HG03520 (cell line): ENCODE data around the gene STK10.
A peak's percentile ranks its signal among the peaks of the same experiment; 100 is the strongest.
"Not testable (repeated sequence)": the region's sequence is repeated elsewhere in the genome, so short reads cannot be mapped to it uniquely, and the experiment has no call there.

Experiments used
- ATAC-seq: cut with Tn5 transposase; IDR thresholded peaks from one replicate; pipeline ENCODE4 v1.9.1; 2021; ENCODE audit warnings: mild to moderate bottlenecking, moderate library complexity; ENCODE audit not compliant: unreplicated experiment

STK10 gene

GRCh38 chr5:172029876-172030275 is 158.1 kb downstream of the STK10 start:
- ATAC-seq, result no peak

DNA sequence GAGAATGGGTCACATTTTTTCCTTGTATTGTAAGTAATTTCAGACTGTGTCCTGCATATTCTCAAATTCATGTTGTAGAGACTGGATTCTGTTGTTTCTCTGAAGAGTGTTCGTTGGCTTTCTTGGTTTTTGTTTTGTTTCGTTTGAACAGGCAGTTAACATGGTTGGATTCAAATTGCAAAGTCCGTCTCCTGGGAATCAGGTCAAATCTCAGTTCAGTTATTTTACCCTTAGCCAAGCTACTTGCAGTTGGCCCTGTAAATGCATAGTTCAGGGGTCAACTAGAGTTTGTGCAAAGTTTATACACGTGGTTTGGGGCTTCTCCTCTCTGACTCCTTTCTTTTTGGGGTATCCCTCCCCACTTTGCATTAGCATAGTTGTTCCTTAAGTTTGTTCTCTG is 159.9 kb downstream of the STK10 start:
- no peak for ATAC-seq

DNA sequence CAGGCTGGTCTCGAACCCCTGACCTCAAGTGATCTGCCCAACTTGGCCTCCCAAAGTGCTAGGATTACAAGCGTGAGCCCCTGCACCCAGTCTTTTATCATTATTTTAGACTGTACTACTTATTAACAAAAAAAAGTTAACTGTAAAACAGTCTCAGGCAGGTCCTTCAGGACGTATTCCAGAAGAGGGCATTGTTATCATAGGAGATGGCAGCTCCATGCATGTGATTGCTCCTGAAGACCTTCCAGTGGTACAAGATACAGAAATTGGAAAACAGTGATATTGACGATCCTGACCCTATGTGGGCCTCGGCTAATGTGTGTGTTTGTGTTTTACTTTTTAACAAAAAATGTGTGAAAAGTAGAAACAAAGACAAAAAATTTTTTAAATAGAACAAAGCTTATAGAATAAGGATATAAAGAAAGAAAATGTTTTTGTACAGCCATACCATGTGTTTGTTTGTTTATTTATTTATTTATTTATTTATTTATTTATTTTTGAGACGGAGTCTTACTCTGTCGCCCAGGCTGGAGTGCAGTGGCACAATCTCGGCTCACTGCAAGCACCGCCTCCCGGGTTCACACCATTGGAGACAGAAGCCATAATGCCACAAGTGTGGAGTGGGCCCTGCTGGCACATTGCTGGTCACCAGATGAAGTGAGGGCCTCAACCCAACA is 167.8 kb downstream of the STK10 start:
- not testable (repeated sequence) for ATAC-seq

GRCh38 chr5:172015346-172015745 is 172.7 kb downstream of the STK10 start:
- ATAC-seq, result no peak

- ATAC-seq, result no peak
Observed at GRCh38 chr5:172010278-172010677, 177.7 kb downstream of the STK10 start.

- ATAC-seq, result no peak
Observed at GRCh38 chr5:172009536-172010270, 178.3 kb downstream of the STK10 start.

GRCh38 chr5:172008689-172009141 is 179.3 kb downstream of the STK10 start:
- no peak for ATAC-seq

DNA sequence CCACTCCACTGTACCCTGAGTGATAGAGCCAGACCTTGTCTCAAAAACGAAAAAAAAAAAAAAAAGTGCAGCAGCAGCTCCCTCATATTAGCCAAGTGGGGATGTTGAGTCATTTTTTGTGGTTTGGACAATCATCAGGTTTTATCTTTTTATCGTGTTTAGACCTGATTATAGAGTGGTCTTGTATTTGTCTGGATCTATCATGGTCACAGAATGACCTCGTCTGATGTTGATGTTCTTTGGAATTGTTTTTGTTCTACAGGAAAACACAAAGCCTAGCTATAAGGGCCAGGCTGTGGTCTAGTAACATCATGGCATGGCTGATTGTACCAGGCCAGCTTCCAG is 179.9 kb downstream of the STK10 start:
- ATAC-seq, result no peak

GRCh38 chr5:172007175-172008110 is 180.6 kb downstream of the STK10 start:
- no peak for ATAC-seq

- peak; percentile 78 for ATAC-seq
Observed at GRCh38 chr5:172006321-172007174, 181.5 kb downstream of the STK10 start, which contains the start of gene FBXW11. FBXW11 (minus strand) TSS chr5:172006638; CDS start chr5:172006502, 136 bp downstream.

DNA sequence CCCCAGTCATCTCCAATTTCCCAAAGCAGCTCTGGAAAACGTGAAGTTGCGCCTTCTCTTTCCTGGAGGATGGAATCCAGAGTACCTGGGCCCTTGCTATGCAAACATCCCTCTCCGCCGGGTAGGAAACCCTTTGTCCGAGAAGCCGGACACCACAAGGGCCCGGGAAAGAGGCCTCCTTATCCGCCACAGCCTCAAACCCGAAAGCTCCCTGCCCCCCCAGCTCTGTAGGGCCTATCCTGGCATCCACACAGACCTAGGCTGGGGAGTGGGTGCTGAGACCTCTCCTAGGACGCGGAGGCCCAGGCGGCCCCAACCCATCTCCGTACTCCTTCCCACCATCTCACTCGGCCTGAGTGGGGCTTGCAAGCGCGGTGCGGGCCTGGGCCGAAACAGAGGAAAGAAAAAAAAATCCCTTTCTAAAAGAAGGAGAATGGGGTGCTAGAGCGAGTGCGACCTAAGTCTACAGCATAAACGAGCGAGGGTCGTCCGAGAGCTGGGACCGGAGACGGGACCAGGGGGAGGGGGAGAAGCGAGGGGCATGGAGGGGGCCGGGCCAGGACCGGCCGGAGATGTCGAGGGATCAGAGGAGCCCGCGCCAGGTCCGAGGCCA is 182.2 kb downstream of the STK10 start:
- ATAC-seq, result no peak

- no peak for ATAC-seq
Observed at GRCh38 chr5:172004824-172005237, 183.2 kb downstream of the STK10 start.

GRCh38 chr5:172003746-172004145 is 184.3 kb downstream of the STK10 start:
- ATAC-seq, result no peak

GRCh38 chr5:172002840-172003512 is 185.0 kb downstream of the STK10 start:
- no peak for ATAC-seq

DNA sequence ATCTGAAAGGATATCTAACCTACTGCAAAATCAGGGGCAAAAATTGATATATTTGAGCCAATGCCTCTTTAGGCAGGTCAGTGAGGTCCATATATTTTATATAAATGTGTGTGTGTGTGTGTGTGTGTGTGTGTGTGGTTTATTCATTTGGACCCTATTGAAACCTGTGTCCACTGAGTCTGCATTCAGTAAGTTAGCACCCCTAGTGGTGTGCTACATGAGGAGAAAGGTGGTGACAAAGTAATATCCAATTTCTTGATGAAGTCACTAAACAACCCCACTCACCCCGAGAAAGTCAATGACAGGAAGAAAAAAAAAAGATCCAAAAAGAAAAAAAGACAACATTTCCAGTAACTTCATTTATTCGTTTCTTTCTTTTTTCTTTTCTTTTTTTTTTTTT is 185.7 kb downstream of the STK10 start:
- no peak for ATAC-seq

DNA sequence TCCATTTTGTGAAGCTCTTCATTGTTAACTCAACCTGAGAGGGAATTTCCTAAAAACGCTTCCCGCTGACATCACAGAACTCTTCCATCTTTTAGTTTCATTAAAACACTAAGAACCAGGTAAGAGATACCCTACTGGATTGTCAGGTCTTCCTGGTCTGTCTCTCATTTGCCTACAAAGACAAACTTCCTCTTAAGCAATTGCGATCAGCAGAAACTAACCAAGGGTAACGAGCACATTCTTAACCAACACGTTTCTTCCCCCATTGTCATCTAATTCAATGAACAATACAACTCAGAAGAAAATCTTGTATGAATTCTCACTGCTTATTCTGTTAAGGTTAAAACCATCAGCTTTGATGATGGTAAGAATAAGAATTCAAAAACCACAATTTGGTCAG is 188.1 kb downstream of the STK10 start:
- ATAC-seq, result peak; percentile 39

- no peak for ATAC-seq
Observed at GRCh38 chr5:171999100-171999499, 188.9 kb downstream of the STK10 start.

DNA sequence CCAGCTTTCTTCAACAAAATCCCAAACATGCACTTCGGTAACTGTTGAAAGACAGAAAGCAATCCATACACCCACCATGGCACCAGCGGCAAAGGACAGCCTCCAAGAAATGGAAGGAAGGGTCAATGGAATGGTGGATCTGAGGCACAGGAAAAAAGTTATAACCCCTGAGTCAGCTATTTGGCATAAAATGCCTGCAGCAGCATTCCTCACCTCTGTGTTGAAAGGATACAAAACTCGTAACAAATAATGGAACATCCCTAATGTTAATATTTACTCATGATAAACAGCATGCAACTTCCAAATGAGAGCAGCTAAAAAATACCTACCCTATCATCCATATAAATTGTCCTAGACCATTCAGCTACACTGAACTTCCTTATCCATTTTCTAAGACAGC is 191.0 kb downstream of the STK10 start:
- no peak for ATAC-seq

GRCh38 chr5:171992813-171993212 is 195.2 kb downstream of the STK10 start:
- ATAC-seq, result no peak
